HepG2 (cell line): Measurements from ENCODE around the gene NKAIN4. TPM values are rescaled to one million over a fixed set of nuclear protein-coding genes. Genes with fewer than 3 reads are reported as not detected.

Experiments used
- CREB3 ChIP-seq: sonication (generic); formaldehyde crosslinking; IDR thresholded peaks from 2 replicates; pipeline ENCODE4 v1.5.0; 2020; ENCODE audit warnings: missing genetic modification reagents
- ELF4 ChIP-seq: sonication (generic); formaldehyde crosslinking; IDR thresholded peaks from 2 replicates; pipeline ENCODE4 v1.5.0; 2020; ENCODE audit warnings: missing genetic modification reagents, mild to moderate bottlenecking, moderate library complexity, borderline replicate concordance
- GRHL1 ChIP-seq: sonication (generic); formaldehyde crosslinking; conservative IDR thresholded peaks from 2 replicates; pipeline ENCODE4 v1.8.0; 2022; ENCODE audit warnings: missing genetic modification reagents
- IKZF5 ChIP-seq: IDR thresholded peaks from 2 replicates; pipeline ENCODE4 v1.6.1; 2018; ENCODE audit warnings: missing genetic modification reagents, mild to moderate bottlenecking, missing compliant biosample characterization
- MAX ChIP-seq: IDR thresholded peaks from 2 replicates; pipeline ENCODE4 v1.6.1; 2012; ENCODE audit warnings: inconsistent platforms
- PLRG1 ChIP-seq: fragments of 450-650 bp; conservative IDR thresholded peaks from 2 replicates; pipeline ENCODE4 v1.6.1; 2016
- RERE ChIP-seq: IDR thresholded peaks from 2 replicates; pipeline ENCODE4 v1.6.1; 2016; ENCODE audit warnings: low read depth, missing genetic modification reagents, missing compliant biosample characterization
- TEAD3 ChIP-seq: optimal IDR thresholded peaks from 2 replicates; pipeline ENCODE3; 2016; ENCODE audit warnings: borderline replicate concordance
- ZHX1 ChIP-seq: sonication (generic); formaldehyde crosslinking; IDR thresholded peaks from 2 replicates; pipeline ENCODE4 v1.8.1; 2022; ENCODE audit warnings: low read depth, mild to moderate bottlenecking, missing genetic modification reagents
- ZNF124 ChIP-seq: sonication (generic); formaldehyde crosslinking; IDR thresholded peaks from 2 replicates; pipeline ENCODE4 v1.4.0; 2020; ENCODE audit warnings: missing genetic modification reagents
- ZNF230 ChIP-seq: sonication (generic); formaldehyde crosslinking; IDR thresholded peaks from 2 replicates; pipeline ENCODE4 v1.4.0; 2020; ENCODE audit warnings: mild to moderate bottlenecking, missing genetic modification reagents
- ZNF501 ChIP-seq: sonication (generic); formaldehyde crosslinking; IDR thresholded peaks from 2 replicates; pipeline ENCODE4 v1.5.1; 2020; ENCODE audit warnings: mild to moderate bottlenecking, moderate library complexity, missing genetic modification reagents
- polyA plus RNA-seq, 8 experiments: library from polyadenylated mRNA; depleted of rRNA in 3 of 8; stranded (reverse) in 7 of 8; unstranded in 1 of 8; fragments of >200 nt; fragmentation: Illumina TruSeq in 4 of 8; extraction: Trizol in 4 of 8; gene quantifications; 2 replicates each; pipeline versions ENCODE4 v1.2.1 to v1.2.3, GENCODE V29; 2011 to 2016; ENCODE audit warnings: low read depth in 4 of 8, missing spikeins in 1 of 8, mixed read lengths in 1 of 8; ENCODE audit not compliant: insufficient read depth in 1 of 8
- total RNA-seq, 5 experiments: library from RNA; depleted of rRNA; stranded (reverse); fragments of >200 nt; fragmentation: Illumina TruSeq; extraction: Trizol; gene quantifications; 2 replicates each; pipeline ENCODE4 v1.2.3, GENCODE V29; 2016; ENCODE audit warnings: low read depth in 1 of 5

The NKAIN4 gene
- total and polyA plus RNA-seq, 2 of the 13 experiments (the other 11 are each of a cell fraction or from before 2014, with no cell fraction given): not detected

- TF ChIP-seq IKZF5 (CRISPR knock-in tag): peak; percentile 62; the same call in 1 of the 2 replicates
- TF ChIP-seq MAX: peak; percentile 89
- peak; percentile 83; the same call in 1 of the 2 replicates for TF ChIP-seq ZNF124 (CRISPR knock-in tag)
- no peak; the same call in 1 of the 2 replicates for TF ChIP-seq GRHL1
- TF ChIP-seq ZHX1 (CRISPR knock-in tag): peak; percentile 88
- no peak for TF ChIP-seq ZNF230 (CRISPR knock-in tag)
- no peak for TF ChIP-seq PLRG1
- no peak for TF ChIP-seq ZNF501 (CRISPR knock-in tag)
- 0 out of 2 replicates have a peak, but pooled peaks have one; percentile 36 for TF ChIP-seq RERE
- no peak for TF ChIP-seq CREB3
- TF ChIP-seq TEAD3 (CRISPR knock-in tag): peak; percentile 85
- no peak for TF ChIP-seq ELF4 (CRISPR knock-in tag)
Measured at GRCh38 chr20:63272105-63273058, 18.1 kb upstream of the NKAIN4 start, which contains the start of gene ARFGAP1 (continued).
